GM18505 (cell line): ENCODE measurements around the gene ZDHHC8.

Experiments used
- ATAC-seq: cut with Tn5 transposase; IDR thresholded peaks from one replicate; pipeline ENCODE4 v1.9.1; 2021; ENCODE audit not compliant: unreplicated experiment
- POLR2A ChIP-seq: IDR thresholded peaks from 4 replicates; pipeline ENCODE4 v1.6.1; 2011; ENCODE audit warnings: borderline replicate concordance; ENCODE audit not compliant: insufficient read depth, insufficient read length; ENCODE audit errors: extremely low read depth

Gene ZDHHC8

GRCh38 chr22:20112623-20113511 is 18.7 kb upstream of the ZDHHC8 start:
- TF ChIP-seq POLR2A: no peak
- ATAC-seq: no peak

- ATAC-seq: no peak
- no peak for TF ChIP-seq POLR2A
These were observed 17.9 kb upstream of the ZDHHC8 start for GRCh38 chr22:20113551-20114310.

DNA sequence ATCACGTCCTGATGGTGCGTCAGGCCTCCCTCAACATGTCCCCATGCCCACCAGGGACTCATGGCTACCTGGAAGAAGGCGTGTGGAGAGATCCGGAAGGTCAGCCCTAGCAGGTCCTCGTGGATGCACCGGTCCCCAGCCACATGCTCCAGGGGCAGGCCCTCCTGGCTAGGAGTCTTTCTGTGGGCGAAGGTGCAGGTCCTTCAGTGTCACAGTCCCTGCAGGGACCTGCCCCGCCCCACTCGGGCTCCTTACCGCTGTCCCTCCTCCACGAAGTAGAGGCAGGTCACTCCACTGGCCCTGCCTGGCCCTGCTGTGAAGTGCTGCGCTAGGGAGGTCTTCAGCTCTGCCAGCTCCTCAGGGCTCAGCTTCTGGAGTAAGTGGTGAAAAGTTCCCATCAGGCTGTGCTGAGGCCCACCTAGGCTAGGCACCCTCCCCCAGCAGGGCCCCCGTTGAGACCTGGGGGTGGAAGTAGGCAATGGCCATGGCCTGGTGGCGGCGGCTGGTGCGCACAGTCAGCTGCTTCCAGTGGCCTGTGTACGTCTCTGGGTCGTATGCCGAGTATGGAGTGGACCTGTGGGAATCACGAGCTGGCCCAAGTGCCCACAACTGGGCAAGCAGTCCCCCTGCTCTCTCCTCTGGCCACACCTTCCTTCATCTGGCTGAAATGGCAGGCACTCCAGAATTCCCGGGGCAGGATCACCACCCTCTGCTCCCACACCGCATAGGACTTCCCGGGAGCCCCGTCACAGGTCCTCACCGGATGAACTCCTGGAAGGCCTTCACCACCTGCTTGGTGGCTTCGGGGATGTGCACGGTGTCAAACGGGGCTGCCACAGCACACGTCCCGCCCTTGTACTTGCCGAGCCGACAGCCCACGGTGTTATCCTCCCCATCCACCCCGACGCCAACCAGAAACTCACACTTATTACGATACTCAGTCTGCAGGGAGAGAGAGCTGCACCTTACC is 16.8 kb upstream of the ZDHHC8 start:
- no peak for TF ChIP-seq POLR2A
- no peak for ATAC-seq

- no peak for ATAC-seq
- no peak for TF ChIP-seq POLR2A
These were observed 15.8 kb upstream of the ZDHHC8 start, which contains the start of gene RANBP1 for GRCh38 chr22:20115691-20116375. Gene RANBP1 (plus strand): TSS chr22:20116104. CDS start chr22:20116185, 81 bp downstream.

- no peak for TF ChIP-seq POLR2A
- no peak for ATAC-seq
These were observed 15.1 kb upstream of the ZDHHC8 start for GRCh38 chr22:20116376-20116950.

DNA sequence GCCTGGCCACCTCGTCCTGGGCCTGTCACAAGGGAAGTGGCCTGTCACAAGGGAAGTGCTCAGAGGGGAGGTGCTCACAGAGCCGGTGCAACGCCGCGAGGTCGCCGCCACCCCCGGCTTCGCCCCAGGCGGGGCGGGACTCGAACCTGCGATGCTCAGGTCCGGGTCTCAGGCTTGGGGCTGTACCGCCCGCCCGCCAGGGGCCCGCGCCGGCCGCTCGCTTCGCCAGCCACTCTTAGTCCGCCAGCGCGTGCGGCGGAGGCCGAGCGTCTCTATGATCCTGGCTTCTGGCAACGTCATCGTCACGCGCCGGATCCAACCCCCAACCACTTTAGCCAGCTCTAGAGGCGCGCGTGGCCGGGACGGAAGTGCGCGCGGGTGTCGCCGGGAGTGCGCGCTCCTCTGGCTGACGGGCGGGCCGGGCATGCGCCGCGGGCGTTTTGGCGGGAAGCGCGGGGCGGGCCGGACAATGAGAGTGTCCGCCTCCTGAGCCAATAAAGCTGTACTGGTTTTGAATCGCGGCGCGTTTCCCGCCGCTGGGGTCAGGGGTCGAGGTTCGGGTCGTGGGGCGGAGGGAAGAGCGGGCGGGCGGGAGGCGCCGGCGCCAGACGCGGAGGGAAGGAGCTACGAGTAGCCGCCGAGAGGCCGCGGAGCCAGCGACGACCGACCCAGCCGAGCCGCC is 14.5 kb upstream of the ZDHHC8 start, which contains the start of gene TRMT2A:
Gene TRMT2A, minus strand, starts transcription at position 276 of the 682 bp plus-strand sequence. CDS start 320 bp downstream, outside the sequence.
- peak; percentile 70 for ATAC-seq
- peak; percentile 60 for TF ChIP-seq POLR2A

- ATAC-seq: peak; percentile 21
- peak; percentile 49 for TF ChIP-seq POLR2A
These were observed 13.8 kb upstream of the ZDHHC8 start for GRCh38 chr22:20117633-20118299.

GRCh38 chr22:20118300-20119020 is 13.1 kb upstream of the ZDHHC8 start:
- no peak for TF ChIP-seq POLR2A
- no peak for ATAC-seq

- no peak for ATAC-seq
- TF ChIP-seq POLR2A: no peak
These were observed 9.7 kb upstream of the ZDHHC8 start for GRCh38 chr22:20121856-20122415.

GRCh38 chr22:20123366-20124082 is 8.1 kb upstream of the ZDHHC8 start:
- TF ChIP-seq POLR2A: no peak
- ATAC-seq: no peak
